ENCODE data around the gene FRK.
"Not testable (repeated sequence)": the region's sequence is repeated elsewhere in the genome, so short reads cannot be mapped to it uniquely, and the experiment has no call there.

Gene FRK

GRCh38 chr6:116008470-116009243 is 52.0 kb downstream of the FRK start:
- DNase-seq (ENCODE audit: low read depth in 2 of 2), result no peak

- DNase-seq (ENCODE audit: low read depth in 2 of 2), result no peak
Observed at GRCh38 chr6:116004841-116005815, 55.6 kb downstream of the FRK start.

GRCh38 chr6:116003668-116004067 is 57.0 kb downstream of the FRK start:
- no peak for DNase-seq (ENCODE audit: low read depth in 2 of 2)

GRCh38 chr6:116002756-116003155 is 57.9 kb downstream of the FRK start:
- no peak for DNase-seq (ENCODE audit: low read depth in 2 of 2)

- no peak for DNase-seq (ENCODE audit: low read depth in 2 of 2)
Observed at GRCh38 chr6:115999235-115999634, 61.5 kb downstream of the FRK start.

- DNase-seq (ENCODE audit: low read depth in 2 of 2), result no peak
Observed at GRCh38 chr6:115997990-115998585, 62.6 kb downstream of the FRK start.

DNA sequence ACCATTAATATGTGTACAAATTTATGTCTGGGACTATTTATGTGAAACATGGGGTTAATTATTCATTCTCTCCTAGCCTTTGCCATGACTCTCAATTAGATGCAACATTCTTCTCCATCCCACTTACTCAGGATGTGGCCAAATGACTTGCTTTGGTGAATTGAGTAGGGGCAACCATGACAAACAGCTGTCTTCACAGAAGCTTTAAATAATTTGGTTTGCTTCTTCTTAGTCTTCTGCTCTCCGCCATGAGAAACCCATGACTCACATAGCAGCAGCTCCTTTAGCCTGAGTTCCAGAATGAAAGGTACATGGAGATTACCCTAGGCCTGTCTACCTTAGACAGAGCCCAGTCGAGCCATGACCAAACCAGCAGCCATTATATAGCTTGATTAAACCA is 74.7 kb downstream of the FRK start:
- DNase-seq (ENCODE audit: low read depth in 2 of 2), result no peak

DNA sequence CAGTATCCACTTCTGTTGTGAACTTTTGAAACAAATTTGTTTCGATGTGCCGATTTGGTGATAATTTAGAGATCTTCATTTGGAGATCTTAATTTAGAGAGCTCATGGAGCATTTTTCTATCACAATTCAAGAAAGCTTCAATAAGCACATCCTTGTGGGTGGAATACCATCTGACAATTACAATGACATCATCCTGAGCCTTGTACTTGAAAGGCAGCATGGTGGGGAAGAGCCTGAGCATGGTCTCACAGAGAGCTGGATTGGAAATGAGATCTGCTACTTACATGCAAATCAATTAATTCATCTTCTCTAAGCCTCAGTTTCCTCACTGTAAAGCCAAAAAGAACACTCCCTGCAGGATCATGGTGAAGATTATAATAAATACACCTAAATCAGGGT is 75.9 kb downstream of the FRK start:
- DNase-seq (ENCODE audit: low read depth in 2 of 2), result no peak

DNA sequence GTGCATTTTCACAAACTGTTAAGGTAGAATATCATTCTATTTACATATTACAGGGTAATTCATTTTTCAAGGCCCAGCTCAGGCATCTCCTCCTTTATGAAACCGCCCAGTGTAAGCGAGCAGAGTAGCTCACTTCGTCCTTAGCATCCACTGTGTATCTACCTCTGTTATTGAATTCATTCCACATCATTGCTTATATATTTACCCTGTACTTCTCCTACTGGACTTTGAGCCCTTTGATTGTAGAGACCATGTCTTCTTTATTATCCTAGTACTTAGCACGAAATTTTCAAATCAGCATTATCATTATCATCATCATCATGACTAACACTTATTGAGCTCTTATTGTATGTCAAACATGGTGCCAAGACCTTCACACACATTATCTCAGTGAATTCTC is 76.7 kb downstream of the FRK start:
- DNase-seq (ENCODE audit: low read depth in 2 of 2), result no peak

DNA sequence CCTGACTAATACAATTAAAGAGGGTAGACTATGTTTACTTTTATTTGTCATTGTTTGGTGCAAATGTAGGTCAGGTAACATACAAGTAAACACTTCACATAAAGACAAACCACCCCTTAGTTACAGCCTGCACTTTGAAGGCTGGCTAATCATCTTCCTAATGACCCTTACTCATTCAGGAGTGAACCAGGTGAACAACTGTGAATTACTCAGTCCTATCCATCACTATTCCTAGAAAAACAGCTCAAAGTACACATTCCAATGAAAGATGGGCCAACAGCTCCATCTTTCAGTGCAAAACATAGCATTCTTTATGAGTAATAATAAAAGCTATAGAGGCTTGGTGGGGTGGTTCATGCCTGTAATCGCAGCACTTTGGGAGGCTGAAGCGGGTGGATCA is 78.2 kb downstream of the FRK start:
- DNase-seq (ENCODE audit: low read depth in 2 of 2), result no peak

- no peak for DNase-seq (ENCODE audit: low read depth in 2 of 2)
Observed at GRCh38 chr6:115977220-115977619, 83.5 kb downstream of the FRK start.

GRCh38 chr6:115976321-115976870 is 84.3 kb downstream of the FRK start:
- DNase-seq (ENCODE audit: low read depth in 2 of 2), result no peak

- DNase-seq (ENCODE audit: low read depth in 2 of 2), result no peak
Observed at GRCh38 chr6:115972679-115973078, 88.0 kb downstream of the FRK start.

GRCh38 chr6:115971785-115972184 is 88.9 kb downstream of the FRK start:
- DNase-seq (ENCODE audit: low read depth in 2 of 2), result no peak

DNA sequence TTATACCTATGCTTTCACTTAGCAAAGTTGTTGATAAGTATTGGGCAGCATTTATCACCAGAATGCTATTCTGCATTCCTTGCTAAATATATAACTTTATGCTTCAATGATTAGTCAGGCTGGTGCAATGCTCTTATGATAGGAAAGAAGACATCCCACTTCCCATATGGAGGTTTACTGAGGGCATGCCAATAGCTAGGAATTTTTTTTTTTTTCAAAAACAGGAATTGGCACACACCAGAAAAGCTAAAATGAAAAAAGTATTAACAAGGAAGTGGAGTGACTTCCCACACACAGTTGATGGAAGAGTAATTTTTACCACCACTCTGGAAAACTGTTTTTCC is 90.8 kb downstream of the FRK start:
- DNase-seq (ENCODE audit: low read depth in 2 of 2), result no peak

- no peak for DNase-seq (ENCODE audit: low read depth in 2 of 2)
Observed at GRCh38 chr6:115969207-115969929, 91.3 kb downstream of the FRK start.

- not testable (repeated sequence) for DNase-seq (ENCODE audit: low read depth in 2 of 2)
Observed at GRCh38 chr6:115960286-115960685, 100.4 kb downstream of the FRK start.

DNA sequence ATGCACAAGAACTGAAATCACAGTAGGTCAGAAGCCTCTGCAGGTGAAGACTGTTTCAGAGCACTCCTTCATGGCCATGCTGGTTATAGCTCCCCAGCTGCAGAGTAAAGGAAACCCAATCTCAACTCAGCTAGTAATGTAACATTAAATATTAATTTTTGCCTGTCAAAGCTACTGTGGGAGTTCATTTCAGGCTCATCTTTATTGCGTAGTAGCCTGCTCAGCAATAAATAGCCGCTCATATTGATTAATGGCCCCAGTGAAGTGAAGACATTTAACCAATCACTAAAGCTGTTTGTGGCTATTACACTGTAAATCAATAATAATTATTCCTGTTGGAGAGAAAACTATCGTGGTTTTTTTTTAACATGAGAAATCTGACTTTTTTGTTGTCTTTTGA is 101.7 kb downstream of the FRK start:
- no peak for DNase-seq (ENCODE audit: low read depth in 2 of 2)

DNA sequence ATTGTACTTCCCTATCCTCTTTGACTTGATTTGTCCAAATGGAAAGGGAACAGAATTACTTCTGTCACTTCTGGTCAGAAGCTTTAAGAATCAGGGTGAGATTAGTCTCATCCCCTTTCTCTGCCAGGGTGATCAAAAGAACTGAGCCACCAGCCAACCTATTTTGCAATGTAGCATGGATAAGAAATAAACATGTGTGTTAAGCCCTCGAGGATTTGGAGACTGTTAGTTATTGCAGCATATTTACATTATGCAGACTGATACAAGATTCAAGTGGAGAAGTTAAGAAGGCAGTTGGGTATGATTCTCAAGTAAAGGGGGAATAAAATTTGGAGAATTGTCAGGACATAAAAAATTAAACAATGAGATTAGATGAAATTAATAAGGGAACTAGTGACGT is 106.0 kb downstream of the FRK start:
- no peak for DNase-seq (ENCODE audit: low read depth in 2 of 2)

- no peak for DNase-seq (ENCODE audit: low read depth in 2 of 2)
Observed at GRCh38 chr6:115948751-115949150, 111.9 kb downstream of the FRK start.

GRCh38 chr6:115947966-115948541 is 112.6 kb downstream of the FRK start:
- no peak for DNase-seq (ENCODE audit: low read depth in 2 of 2)

Data from stimulated activated CD8-positive, alpha-beta memory T cell treated with anti-CD3 and anti-CD28 coated beads, Interleukin-7, amount 100 ng/mL, for 4 hours (primary cell).